HG02973 (cell line): Measurements from ENCODE around the gene MALRD1.
"Not testable (repeated sequence)": the region's sequence is repeated elsewhere in the genome, so short reads cannot be mapped to it uniquely, and the experiment has no call there.

Experiments used
- ATAC-seq: cut with Tn5 transposase; IDR thresholded peaks from one replicate; pipeline ENCODE4 v1.9.1; 2021; ENCODE audit warnings: moderate library complexity; ENCODE audit not compliant: unreplicated experiment

Gene MALRD1

DNA sequence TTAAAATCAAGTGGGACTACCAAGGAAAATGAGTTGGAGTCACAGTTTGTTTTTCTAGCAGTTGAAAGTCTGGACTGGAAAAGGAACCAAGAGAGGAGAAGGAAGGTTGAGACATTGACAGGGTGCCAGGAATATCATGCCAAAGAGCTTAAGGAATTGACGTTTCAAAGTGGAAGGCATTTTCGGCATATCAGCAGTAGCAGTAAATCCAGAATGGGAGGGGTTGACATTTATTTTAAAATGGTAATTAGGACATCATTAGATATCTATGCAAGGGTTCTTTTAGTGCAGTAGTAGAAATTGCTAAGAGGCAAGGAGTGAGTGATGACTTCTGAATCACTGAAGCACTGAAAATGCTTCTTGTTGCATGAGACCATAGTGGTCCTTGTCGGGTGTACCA is 431.8 kb downstream of the MALRD1 start:
- ATAC-seq = no peak

DNA sequence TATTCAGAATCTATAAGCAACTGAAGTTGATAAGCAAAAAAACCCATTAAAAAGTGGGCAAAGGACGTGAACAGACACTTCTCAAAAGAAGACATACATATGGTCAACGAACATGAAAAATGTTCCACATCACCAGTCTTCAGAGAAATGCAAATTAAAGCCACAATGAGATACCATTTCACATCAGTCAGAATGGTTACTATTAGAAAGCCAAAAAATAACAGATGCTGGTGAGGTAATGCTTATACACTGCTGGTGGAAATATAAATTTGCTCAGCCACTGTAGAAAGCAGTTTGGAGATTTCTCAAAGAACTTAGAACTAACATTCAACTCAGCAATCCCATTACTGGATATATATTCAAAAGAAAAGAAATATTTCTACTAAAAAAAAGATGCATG is 434.8 kb downstream of the MALRD1 start:
- no peak for ATAC-seq

DNA sequence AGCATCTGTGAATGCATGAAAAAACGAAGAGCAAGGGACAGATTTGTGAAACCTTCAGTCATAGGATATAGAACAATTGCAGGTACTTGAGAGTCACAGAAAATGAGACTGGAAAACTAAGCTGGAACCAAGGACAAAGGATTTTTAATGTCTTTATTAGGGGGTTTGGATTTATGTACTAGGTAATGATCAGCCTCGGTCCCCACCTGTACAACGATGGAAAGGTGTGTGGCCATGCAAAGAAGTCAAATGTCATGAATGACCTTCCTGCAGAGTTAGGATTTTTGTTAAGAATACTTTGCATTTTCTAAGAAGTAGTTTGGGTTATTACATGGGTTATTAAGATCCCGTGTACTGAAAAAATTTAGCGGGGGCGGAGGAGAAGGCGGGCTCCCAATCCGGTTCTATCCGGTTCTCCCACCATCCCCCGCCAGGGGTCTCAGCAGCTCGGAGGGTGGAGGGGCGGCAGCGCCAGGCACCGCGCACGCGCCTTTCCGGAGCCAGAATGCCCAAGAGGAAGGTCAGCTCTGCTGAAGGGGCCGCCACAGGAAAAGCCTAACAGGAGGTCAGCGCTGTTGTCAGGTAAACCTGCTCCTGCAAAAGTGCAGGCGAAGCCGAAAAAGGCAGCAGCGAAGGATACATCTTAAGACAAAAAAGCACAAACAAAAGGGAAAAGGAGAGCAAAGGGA is 440.1 kb downstream of the MALRD1 start:
- no peak for ATAC-seq

DNA sequence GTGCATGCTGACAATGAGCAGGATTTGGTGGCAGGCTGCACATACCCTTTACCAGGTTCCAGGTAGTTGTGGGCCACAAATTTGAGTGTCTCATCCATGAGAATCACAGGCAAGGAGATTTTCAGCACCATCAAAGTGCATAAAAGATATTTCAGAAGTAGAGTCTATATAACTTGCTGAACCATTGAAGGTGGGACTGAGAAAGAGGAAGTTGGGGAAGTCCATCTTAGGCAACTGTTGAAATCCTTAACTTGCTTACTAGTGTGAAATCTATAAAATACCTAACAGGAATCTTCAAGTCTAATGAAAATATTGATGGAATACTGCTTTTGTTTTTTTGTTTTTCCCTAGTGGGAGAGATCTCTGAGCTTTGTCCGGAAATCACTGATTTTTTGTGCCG is 442.6 kb downstream of the MALRD1 start:
- ATAC-seq = no peak

DNA sequence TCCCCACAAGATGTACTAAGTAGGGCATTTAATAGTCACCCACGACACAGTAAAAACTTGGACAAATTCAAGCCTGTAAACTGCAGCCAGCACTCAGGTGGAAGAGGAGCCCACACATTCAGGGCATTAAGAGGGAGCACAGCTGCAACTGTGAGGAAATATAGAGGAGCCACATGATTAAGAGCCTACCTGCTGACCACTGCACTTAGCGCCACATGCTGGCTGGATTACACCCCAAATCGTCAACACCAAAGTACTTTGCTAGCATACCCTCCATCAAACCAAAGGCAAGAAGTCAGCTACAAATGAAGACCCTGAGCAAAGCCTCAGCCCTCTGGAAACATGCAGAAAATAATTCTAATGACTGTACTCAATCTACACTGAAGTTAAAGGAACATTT is 445.3 kb downstream of the MALRD1 start:
- ATAC-seq = no peak

DNA sequence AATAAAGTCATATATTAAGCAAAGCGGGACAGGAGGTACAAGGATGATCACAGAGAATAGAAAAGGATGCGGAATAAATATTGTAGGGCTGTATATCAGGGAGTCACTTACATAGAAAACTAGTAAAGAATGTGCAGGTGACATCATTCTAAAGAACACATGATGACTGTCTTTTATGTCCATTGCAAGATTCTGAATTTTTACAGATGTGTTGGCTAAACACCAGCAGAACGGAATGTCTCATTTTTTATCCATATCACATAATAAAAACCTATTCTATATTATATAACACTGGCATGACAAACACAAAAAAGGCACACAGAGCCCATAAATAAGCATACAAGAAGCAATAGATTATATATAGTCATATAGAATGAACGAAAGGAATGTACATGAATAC is 448.4 kb downstream of the MALRD1 start:
- ATAC-seq = no peak

DNA sequence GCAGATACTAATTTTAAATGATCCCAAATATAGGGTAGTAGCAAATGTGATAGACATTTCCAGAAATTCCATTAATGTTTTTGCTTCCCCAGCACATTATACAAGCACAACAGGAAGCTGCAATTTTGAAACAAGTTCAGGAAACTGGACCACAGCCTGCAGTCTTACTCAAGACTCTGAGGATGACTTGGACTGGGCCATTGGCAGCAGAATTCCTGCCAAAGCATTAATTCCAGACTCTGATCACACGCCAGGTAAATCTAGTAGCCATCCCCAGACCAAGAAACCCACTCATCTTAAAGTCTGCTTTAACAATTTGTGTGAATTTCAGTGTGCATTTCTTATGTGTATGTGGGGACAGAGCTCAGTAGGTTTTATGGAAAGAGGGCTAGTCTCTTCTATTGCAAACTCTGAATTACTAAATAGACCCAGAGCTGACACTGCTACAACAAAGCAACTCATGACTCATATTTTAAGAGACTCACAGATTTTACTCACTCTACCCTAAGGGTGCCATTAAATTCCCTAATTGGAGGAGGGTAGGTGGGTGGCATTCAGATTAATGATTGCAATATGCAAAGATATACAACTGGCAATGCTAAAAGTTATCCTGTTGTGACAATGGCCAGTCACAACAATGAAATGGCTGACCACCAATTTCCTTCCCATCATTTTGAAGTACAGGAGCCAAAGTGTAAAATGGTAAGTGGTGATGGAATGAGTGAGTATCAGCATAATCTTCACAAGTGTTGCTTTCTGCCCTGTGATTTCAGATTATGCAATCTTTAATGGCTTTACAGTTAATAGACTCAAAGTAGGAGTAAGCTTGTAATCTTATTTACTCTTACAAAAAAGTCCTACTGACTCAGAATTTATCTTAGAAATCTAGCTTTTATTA is 450.0 kb downstream of the MALRD1 start:
- ATAC-seq = no peak

DNA sequence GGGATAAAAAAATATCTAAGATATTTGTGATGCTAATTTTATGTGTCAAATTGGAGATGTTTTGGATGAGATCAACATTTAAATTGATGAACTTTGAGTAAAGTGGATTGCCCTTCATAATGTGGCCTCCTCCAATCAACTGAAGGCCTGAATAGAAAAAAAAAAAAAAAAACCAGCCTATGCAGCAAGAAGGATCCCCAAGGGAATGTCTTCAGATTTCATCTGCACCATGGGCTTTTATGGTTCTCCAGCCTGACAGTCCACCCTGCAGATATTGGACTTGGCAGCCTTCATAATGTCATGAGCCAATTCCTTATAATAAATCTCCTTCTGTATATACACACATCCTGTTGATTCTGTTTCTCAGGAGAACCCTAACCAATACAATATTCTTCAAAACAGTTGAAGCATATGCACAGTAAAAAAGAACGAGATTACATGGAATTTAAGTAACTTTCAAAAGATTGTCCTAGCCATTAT is 450.7 kb downstream of the MALRD1 start:
- no peak for ATAC-seq

DNA sequence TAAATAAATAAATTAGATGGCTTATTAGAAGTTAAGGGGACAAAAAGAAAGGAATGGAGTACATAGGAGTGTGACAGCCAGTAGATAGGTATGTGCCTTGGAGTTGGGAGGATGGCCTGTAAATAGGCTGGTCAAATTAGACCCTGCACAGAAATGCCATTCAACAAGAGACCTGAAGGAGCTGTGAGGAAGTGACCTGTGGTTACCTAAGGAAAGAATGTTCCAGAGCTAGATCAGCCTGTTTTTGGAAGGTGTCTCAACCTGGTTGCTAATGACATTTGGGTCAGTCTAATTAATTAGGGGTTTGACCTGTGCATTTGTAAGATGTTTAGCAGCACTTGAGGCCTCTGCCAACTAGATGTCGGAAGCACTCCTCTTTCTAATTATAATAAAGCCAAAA is 452.4 kb downstream of the MALRD1 start:
- ATAC-seq = no peak

DNA sequence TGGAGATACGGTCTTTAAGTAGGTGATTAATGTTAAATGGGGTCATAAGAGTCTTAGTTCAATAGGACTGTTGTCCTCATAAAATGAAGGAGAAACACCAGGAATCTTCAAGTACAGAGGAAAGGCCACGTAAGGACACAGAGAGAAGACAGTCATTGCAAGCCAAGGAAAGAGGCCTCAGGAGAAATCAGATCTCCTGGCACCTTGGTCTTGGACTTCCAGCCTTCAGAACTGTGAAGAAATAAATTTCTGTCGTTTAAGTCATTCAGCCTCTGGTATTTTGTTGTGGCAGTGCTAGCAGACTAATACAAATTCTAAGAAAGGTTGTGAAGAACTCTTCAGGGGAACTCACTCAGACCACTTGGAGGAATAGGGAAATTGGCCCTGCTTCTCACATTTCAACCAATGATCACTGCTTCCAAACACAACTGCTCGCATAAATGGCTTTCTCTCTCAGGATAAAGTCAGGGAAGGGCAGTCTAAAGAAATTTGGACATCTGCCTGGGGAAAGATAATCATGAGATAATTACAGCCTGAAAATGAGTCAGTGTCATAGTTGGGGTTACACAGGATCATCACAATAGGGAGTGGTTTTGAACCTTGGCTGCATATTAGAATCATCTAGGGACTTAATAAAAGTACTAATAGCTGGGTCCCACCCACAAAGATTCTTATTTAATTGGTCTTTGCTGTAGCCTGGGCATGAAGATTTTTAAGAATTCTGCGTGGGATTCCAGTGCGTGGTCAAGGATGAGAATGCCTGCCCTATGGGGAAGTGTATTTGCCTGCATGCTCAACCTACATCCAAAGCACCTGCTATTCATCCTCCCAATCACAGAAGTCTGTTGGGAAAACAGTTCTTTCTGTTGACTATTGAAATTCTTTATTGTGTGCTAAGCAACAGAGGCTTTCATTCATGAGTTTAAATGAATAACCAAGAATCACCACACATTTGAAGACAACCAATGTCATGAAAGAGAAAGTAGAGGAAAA is 457.0 kb downstream of the MALRD1 start:
- no peak for ATAC-seq

DNA sequence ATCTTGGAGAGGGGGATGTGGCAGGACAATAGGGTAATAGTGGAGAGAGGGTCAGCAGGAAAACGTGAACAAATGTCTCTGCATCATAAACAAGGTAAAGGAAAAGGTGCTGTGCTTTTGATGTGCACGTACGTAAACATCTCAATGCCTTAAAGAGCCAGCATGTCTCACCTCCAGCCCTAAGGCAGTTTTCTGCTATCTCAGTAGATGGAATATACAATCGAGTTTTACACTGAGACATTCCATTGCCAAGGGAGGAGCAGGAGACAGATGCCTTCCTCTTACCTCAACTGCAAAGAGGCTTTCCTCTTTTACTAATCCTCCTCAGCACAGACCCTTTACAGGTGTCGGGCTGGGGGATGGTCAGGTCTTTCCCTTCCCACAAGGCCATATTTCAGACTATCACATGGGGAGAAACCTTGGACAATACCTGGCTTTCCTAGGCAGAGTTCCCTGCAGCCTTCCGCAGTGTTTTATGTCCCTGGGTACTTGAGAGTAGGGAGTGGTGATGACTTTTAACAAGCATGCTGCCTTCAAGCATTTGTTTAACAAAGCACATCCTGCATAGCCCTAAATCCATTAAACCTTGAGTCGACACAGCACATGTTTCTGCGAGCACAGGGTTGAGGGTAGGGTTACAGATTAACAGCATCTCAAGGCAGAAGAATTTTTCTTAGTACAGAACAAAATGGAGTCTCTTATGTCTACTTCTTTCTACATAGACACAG is 461.6 kb downstream of the MALRD1 start:
- not testable (repeated sequence) for ATAC-seq

DNA sequence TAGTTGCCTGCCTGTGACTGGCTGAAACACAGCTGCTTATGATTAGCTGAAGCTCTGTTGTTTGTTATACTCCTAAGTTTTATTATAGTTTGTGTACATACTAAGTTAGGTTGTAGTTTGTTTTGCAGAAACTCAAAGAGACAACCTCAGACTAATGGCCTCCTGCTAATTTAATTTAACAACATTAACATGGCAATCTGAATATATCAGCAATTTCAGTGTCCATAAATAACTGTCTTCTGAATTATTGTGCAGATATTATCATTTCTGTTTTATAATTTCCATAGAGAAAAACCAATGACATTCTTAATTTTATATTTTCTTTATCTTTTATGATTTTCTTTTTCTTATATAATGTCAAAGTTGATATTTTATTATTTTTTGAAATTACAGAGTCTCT is 469.5 kb downstream of the MALRD1 start:
- ATAC-seq = no peak

DNA sequence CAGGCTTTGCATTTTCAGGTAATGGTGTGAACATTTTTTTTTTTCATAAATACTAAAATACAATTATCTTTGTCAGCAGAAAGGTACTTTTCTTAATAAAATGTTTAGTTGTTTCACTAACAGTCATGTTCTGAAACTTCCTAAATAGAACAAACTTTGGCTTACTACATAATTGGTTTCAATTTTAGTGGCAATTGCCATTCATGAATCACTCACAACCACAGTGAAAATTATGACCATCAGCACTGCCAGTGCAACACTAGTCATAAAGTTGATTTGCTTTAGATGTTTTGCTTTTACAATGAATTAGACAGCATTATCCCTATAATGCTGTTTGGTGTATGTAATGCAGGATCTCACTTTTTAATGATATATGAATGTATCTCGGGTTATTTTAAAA is 470.0 kb downstream of the MALRD1 start:
- ATAC-seq = no peak

DNA sequence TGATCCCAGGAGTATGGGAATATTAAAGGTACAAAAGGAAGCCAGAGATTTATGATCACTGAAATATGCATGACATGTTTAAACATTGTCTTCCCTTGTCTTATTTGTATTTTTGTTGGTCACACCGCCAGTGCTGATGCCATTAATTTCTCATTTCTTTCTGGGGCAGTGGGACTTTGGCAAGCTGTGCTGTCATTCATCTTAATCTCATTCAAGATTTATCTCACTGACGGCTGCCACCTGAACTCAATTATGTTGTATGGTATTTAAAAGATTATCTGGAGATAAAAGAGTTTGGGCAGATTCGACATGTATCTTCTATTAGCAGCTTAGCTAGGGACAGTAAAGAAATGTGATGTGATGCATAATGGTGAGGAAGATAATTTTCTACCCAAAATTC is 482.7 kb downstream of the MALRD1 start:
- ATAC-seq = no peak

DNA sequence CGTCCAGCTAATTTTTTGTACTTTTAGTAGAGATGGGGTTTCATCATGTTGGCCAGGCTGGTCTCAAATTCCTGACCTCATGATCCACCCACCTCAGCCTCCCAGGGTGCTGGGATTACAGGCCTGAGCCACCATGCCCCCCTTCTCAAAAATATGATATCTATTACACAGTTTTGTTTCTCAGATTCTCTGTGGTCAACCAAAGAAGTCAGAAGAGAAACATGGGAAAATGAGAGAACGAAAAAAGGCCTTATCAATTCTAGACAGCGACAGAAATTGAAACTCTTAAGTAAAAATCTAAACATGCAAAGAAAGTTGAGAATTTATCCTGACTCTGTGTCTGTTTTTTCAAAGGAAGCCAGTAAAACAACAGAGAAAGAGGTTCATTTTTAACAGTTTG is 483.8 kb downstream of the MALRD1 start:
- no peak for ATAC-seq

DNA sequence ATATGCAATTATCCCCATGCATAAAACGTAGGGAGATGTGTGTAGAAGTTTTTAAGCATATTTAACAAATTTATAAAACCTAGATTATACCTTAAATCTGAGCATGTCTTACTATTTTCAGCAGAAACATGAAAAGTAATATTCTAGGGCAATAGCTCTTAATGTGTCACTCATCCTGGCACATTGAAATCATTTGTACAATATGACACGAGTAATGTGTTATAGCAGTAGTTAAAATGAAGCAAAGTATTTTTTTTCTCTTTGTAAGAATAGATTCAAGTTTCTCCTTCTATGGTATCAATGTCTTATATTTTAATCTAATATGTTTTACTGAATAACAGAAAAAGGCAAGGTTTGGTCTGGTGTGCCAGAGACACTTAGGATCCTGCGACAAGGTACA is 492.7 kb downstream of the MALRD1 start:
- no peak for ATAC-seq

DNA sequence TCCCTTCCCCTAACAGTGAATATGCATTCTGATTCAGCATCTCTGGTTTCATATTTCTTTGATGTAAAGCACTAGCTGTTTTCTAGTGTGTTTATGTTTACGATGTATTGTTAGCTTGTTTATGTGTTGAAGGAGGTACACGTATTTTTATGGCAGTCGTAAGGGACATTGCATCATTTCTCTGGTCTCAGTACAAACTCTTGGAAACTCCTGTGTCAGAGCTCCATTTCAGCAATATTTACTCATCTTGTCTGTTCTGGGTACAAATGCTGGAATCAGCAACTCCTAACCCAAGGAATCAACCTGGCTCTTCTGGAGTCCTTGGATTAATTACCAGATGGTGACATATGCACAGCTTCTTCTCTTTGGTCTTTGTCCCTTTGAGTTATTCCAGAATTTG is 497.6 kb downstream of the MALRD1 start:
- no peak for ATAC-seq

DNA sequence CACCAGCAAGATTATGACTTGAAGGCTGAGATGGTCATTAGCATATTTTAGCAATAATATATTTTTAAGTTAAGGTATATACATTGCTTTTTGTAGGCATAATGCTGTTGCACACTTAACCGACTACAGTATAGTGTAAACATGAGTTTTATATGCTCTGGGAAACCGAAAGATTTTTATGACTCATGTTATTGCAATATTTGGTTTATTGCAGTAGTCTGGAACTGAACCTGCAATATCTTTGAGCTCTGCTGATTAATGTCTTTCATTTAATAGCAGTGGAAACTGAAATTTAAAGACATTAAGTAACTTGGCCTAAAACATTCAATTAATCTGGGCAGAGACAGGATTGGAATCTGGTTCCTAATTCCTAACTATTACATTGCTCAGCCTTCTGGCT is 500.9 kb downstream of the MALRD1 start:
- no peak for ATAC-seq

DNA sequence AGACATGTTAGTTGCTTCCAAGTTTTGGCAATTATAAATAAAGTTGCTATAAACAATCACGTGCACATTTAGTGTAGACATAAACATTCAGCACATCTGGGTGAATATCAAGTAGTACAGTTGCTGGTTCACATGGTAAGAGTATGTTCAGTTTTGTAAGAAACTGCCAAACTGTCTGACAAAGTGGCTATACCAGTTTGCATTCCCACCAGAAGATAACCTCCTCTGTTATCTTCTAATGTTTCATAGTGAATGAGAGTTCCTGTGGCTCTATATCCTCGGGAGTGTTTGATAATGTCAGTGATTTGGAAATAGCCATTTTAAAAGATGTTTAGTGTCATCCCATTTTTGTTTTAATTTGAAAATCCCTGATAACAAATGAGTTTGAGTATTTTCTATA is 508.1 kb downstream of the MALRD1 start:
- no peak for ATAC-seq

DNA sequence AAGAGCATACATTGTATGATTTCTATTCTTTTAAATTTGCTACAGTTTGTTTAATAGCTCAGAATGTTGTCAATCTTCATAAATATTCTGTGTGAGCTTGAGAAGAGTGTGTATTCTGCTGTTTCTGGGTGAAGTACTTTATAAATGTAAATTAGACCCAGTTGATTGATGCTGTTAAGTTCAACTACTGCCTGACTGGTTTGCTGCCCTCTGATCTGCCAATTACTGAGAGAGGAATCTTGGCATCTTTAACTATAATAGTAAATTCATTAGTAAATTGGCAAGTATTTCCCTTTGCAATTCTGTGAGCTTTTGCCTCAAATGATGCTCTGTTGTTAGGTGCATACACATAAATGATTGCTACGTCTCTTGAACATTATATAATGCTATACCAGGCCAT is 512.6 kb downstream of the MALRD1 start:
- ATAC-seq = no peak
